Cardiac fibroblast (primary cell): Measurements from ENCODE around the gene NFKBIL1.

ENCODE experiments used
- DNase-seq, 2 donors: peaks; one replicate each; pipeline versions ENCODE4 v3.0.0 to v3.0.0-alpha.2; 2010; ENCODE audit warnings: low read depth in 2 of 2
- H3K4me3 ChIP-seq, 2 donors: replicated peaks in 1 of 2; 1 replicate in 1 of 2; 2 replicates in 1 of 2; pipeline ENCODE4 v1.5.1; 2011; ENCODE audit warnings: low read depth in 2 of 2, low read length in 2 of 2, mild to moderate bottlenecking in 2 of 2, moderate library complexity in 1 of 2
- CTCF ChIP-seq: IDR thresholded peaks from one replicate; pipeline ENCODE4 v1.5.1; 2011; ENCODE audit warnings: low read depth, mild to moderate bottlenecking, low read length, inconsistent platforms

Gene NFKBIL1

GRCh38 chr6:31578184-31579118 is 31.0 kb downstream of the NFKBIL1 start:
- H3K4me3 ChIP-seq, result no peak overlapping the region
- no peak for DNase-seq
- no peak for TF ChIP-seq CTCF

GRCh38 chr6:31579119-31579505 is 31.7 kb downstream of the NFKBIL1 start:
- TF ChIP-seq CTCF, result no peak
- H3K4me3 ChIP-seq, result no peak overlapping the region
- no peak for DNase-seq

GRCh38 chr6:31579546-31580437 is 32.4 kb downstream of the NFKBIL1 start:
- no peak for DNase-seq
- H3K4me3 ChIP-seq, result no peak overlapping the region
- TF ChIP-seq CTCF, result no peak

- H3K4me3 ChIP-seq, result peak overlapping the region; percentile 84 to 90
- no peak for TF ChIP-seq CTCF
- DNase-seq, result no peak
Observed at GRCh38 chr6:31580438-31580740, 33.0 kb downstream of the NFKBIL1 start.

GRCh38 chr6:31580807-31581433 is 33.5 kb downstream of the NFKBIL1 start:
- TF ChIP-seq CTCF, result peak; percentile 71
- DNase-seq, result peak; percentile 75 to 86
- H3K4me3 ChIP-seq, result peak overlapping the region; percentile 84 to 90

GRCh38 chr6:31581434-31582229 is 34.2 kb downstream of the NFKBIL1 start:
- no peak for TF ChIP-seq CTCF
- H3K4me3 ChIP-seq, result peak overlapping the region; percentile 84 to 90
- no peak for DNase-seq
